Globus pallidus (tissue), 1 donor: ENCODE data around the gene DNAH9.
A peak's percentile ranks its signal among the peaks of the same experiment; 100 is the strongest.

Experiments
- DNase-seq: peaks from one replicate; pipeline ENCODE4 v3.0.0-alpha.2; 2015; ENCODE audit warnings: low spot score

Gene DNAH9

GRCh38 chr17:11601661-11602060, 3.4 kb downstream of the DNAH9 start:
- DNase-seq = no peak

DNA sequence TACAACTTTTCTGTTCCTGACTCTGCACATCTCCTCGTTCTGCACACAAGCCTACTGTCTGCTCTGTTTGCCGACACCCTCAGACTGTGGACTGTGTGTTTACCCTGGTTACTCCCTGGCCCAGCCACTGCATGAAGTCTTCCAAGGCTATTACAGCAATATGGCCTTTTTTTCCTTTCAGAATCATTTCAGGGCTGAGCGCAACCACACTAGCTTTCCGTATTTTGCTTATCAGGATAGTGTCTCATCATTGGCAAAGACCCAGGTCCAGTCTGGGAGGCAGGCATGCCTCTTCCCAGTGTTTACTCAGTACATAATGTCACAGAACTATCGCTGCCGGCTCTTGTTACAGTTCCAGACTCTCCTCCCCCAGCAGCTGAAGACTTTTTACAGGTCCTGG, 10.1 kb downstream of the DNAH9 start:
- no peak for DNase-seq

- DNase-seq = no peak
Observed at GRCh38 chr17:11610999-11611566, 12.8 kb downstream of the DNAH9 start.

- no peak for DNase-seq
Observed at GRCh38 chr17:11612956-11613355, 14.7 kb downstream of the DNAH9 start.

DNA sequence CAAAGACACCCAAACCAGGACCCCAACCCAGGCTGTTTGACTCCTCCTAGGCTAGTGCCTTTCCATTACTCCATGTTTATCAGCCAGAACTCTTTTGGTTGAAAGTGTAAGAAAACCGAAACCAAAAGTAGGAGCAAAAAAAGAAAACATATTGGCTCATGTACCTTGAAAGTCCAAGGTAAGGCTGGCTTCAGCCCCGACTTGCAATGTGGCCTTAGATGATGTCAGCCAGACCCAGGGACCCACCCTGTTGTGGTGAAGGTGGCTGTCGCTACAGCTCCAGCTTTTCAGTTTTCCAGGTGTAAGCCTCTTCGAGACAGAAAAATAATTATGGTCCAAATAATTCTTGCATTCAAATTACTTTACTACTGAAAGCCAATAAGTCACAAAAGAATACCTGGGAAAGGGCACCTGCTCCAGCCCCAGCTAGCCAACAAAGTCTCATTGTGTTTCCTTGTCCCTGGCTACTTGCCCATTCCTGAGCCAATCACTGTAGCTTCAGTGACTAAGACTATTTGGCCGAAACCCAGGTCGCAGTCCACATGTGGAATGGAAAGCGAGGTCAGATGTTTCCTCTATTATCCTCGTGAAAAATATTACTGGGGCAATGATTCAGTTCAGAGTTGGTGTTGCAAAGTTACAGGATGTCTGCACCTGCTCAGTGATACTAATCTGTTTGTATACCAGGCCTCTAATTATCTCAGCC, 20.7 kb downstream of the DNAH9 start:
- DNase-seq = no peak

- no peak for DNase-seq
Observed at GRCh38 chr17:11622492-11622891, 24.2 kb downstream of the DNAH9 start.

- no peak for DNase-seq
Observed at GRCh38 chr17:11624976-11625375, 26.7 kb downstream of the DNAH9 start.

DNA sequence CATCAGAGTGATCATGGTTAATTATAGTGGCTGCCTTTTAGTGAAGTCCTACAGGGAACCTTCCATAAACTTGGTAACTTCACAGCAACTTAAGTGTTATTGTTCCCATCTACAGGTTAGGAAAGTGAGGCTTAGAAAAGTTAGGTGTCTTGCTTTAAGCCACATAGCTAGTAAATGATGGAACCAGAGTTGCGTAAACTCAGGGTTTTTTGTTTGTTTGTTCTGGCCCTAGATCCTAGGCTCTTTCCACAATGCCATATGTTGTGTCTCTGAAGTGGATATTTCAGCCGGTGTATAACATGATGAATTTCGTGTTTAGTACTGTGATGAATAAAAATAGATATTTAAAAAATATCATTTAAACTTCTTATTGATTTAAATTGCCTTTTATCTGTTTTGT, 27.6 kb downstream of the DNAH9 start:
- DNase-seq = no peak

DNA sequence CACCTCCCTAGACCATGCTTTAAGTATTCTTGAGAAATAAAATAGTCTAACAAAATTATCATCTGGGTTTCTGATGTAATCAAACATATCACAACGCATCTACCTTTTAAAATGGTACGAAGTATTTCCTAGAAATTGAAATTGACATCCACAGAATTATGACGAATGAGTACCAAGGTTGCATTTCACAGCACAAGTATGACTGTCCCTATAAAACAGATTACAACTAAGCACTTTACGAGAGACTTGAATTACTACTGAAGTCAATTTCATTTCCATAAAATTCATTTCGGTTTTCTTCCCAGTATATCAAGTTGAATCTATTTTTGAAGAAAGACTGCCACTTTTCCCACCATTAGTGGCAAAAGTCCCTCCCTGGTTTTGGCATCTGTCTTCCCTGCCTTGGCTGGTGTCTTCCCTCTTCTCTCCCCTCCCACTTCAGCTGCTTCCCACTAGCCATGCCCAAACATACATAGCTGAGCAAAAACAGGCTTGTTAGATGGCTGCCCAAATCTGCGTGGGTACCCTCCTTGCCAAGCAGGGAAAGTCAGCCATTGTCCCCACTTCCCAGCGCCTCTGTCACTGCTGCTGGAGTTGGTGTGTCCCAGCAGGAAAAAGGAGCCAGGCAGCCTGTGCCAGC, 29.2 kb downstream of the DNAH9 start:
- DNase-seq = no peak

- DNase-seq = no peak
Observed at GRCh38 chr17:11628374-11628773, 30.1 kb downstream of the DNAH9 start.

DNA sequence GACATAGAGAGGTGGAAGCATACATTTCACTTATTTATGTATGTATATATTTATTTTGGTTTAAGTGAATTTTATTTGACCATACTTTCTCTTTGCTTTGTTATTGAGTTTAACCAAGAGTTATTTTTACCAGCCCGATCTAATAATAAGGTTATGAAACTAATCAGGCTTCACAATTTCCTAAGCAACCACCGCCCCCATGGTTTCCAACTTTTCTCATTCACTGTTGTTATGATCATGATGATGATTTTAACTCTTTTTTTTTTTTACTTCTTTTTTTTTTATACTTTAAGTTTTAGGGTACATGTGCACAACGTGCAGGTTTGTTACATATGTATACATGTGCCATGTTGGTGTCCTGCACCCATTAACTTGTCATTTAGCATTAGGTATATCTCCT, 30.6 kb downstream of the DNAH9 start:
- DNase-seq = no peak

GRCh38 chr17:11636771-11637170, 38.5 kb downstream of the DNAH9 start:
- DNase-seq = no peak

GRCh38 chr17:11637796-11638195, 39.5 kb downstream of the DNAH9 start:
- DNase-seq = no peak

GRCh38 chr17:11638700-11639265, 40.5 kb downstream of the DNAH9 start:
- no peak for DNase-seq

DNA sequence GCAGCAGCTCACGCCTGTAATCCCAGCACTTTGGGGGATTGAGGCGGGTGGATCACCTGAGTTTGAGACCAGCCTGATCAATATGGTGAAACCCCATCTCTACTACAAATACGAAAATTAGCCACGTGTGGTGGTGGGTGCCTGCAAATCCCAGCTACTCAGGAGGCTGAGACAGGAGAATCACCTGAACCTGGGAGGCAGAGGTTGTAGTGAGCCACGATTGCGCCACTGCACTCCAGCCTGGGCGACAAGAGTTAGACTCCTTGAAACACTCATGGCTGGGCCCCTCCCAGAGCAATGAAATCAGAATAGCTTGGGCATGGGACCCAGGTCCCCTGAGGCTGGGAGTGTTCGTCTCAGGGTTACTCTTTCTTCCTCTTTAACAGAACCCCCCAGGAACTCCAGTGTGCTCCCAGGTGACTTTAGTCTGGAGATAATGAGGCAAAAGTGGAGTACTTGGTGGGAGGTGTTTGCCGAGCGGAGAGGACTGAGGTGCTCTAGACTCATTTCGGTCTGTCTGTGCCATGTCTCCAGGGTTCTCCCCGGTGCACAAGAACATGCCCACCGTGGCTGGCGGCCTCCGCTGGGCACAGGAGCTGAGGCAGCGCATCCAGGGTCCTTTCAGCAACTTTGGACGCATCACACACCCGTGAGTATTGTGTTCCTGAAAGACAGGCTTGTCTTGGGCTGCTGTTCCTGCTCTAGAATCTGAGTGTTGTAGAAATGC, 41.6 kb downstream of the DNAH9 start:
- DNase-seq = no peak

DNA sequence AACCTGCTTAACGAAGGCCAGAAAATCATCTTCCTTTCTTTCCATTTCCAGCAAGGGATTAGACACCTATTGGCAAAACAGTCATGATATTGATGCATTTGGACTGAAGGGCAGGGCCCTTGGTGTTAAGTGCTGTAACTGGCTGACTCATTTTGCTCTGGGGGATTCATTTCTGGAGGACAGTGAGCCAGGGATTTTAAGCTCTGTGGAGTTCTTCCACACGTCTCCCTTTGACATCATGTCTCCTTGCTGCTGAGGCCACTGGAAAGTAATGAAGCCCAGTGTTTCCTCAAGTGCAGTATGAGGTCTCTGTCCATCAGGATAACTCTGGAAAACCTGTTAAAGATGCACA, 42.2 kb downstream of the DNAH9 start:
- DNase-seq = no peak

- no peak for DNase-seq
Observed at GRCh38 chr17:11641521-11642275, 43.4 kb downstream of the DNAH9 start.

DNA sequence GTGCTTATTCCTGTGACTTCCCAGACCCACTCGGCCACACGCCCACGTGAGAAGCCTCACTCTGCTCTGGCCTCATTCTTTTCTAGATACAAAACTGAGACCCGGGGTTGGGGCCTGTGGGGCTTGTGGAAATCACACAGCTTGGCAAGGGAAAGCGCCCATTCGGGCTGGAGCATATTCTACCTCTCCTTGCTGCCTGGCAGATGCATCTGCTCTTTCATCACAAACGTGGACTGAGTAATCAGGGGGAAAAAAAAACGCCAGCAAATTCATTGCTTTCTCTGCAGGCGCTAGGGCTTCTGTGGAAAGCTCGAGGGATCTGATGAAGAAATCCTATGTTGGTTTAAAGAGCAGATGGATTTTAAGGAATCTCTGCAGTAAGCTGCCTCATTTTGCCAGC, 44.4 kb downstream of the DNAH9 start:
- DNase-seq = no peak

- DNase-seq = no peak
Observed at GRCh38 chr17:11643851-11644250, 45.6 kb downstream of the DNAH9 start.

DNA sequence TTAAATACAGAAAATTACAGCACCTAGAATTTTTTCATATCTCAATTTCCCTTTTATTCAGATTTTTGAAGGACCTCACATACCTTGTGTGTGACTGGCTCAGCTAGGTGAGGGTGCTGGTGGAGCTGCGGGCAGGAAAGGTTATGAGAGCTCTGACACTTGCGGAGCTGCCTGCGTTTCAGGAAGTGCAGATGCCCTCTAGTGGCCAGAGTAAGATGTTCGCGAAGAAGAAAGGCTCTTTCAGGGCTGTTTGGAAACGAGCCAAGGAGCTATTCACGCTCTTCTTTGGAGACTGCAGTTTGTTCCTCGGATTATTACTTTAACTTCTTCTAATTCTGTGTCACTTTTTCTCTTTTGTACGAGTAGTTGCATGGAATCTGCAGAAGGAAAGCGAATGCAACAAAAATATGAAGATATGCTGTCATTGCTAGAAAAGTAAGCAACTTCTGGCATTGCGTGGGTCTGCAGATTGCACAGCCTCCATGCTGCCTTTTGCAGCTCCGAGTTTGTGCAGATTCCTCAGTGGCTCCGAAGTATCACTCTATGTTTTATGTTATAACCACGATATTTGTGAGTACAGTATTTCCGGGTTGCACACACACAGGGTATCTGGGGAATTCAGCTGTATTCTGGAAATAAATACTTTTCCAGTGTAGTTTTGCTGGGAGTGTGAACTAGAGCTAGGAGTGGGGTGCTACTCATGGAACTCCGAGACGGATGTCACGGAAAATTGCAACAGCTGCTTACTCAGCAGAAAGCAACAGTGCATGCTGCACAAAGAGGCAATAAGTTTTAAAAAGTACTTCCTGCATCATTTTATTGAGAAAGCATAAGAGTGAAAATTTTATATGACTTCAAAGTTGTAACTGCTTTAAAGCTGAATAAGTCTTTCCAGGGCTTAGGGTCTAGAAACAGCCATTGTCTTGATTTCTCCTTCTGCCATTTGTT, 46.3 kb downstream of the DNAH9 start:
- peak; percentile 89 for DNase-seq

- DNase-seq = no peak
Observed at GRCh38 chr17:11645426-11645825, 47.2 kb downstream of the DNAH9 start.
